Activated B cell treated with CpG ODN at 0.5 μM for 24 hours (primary cell): ENCODE measurements around the gene CNTNAP5. TPM values are rescaled to one million over a fixed set of nuclear protein-coding genes. Genes with fewer than 3 reads are reported as not detected.

ENCODE experiments used
- ATAC-seq: fragments of 200-7000 bp; cut with Tn5 transposase; one replicate; pipeline ENCODE4 v1.10.0; 2021; ENCODE audit warnings: low read depth, mild to moderate bottlenecking, moderate library complexity
- CTCF ChIA-PET: fragments of 350-600 bp; sonication (Branson Sonifier 250); formaldehyde crosslinking; loops from one replicate; lab custom pipeline; 2021; ENCODE audit warnings: antibody characterized with exemption; lab: Charles Lee
- POLR2A ChIA-PET: fragments of 350-600 bp; sonication (Branson Sonifier 250); formaldehyde crosslinking; loops from one replicate; lab custom pipeline; 2021; ENCODE audit warnings: antibody characterized with exemption; lab: Charles Lee
- DNase-seq: peaks from one replicate; pipeline ENCODE4 v3.0.0; 2022
- H3K27ac Mint-ChIP-seq: one replicate; pipeline ENCODE4 v1.8.0; 2020; ENCODE audit warnings: mixed read lengths
- H3K27me3 Mint-ChIP-seq: one replicate; pipeline ENCODE4 v1.8.0; 2021; ENCODE audit warnings: mixed read lengths
- H3K36me3 Mint-ChIP-seq: one replicate; pipeline ENCODE4 v1.8.0; 2021; ENCODE audit warnings: low read depth, mixed read lengths
- H3K4me1 Mint-ChIP-seq: one replicate; pipeline ENCODE4 v1.8.0; 2021; ENCODE audit warnings: mixed read lengths
- H3K4me3 Mint-ChIP-seq: one replicate; pipeline ENCODE4 v1.8.0; 2020; ENCODE audit warnings: mild to moderate bottlenecking, mixed read lengths
- H3K9me3 Mint-ChIP-seq: one replicate; pipeline ENCODE4 v1.8.0; 2020; ENCODE audit warnings: mixed read lengths
- CTCF ChIP-seq: fragments of 200-600 bp; IDR thresholded peaks from one replicate; pipeline ENCODE4 v1.8.0; 2022; ENCODE audit warnings: antibody characterized with exemption, mild to moderate bottlenecking
- intact Hi-C: fragments of 100-400 bp; cut with micrococcal nuclease; formaldehyde crosslinking; loops from one replicate; pipeline ENCODE4 v1.15.1; 2024
- total RNA-seq: library from RNA; stranded (reverse); gene quantifications from 2 replicates; pipeline ENCODE4 v1.2.3, GENCODE V29; 2022

The CNTNAP5 gene
- total RNA-seq, 1 donor from 2014 or later, result not detected

- Mint-ChIP-seq H3K9me3 (peaks cover 2% of the 10 kb centered on the region), H3K27me3 (no peaks in the 10 kb centered on the region), H3K4me1 (no peaks in the 10 kb centered on the region), H3K27ac (no peak overlapping the region), H3K4me3 (no peak overlapping the region), H3K36me3 (no peaks in the 10 kb centered on the region)
- POLR2A ChIA-PET, result no interaction called here
- CTCF ChIA-PET, result no interaction called here
- DNase-seq (no peak), ATAC-seq (no peak)
- no peak for TF ChIP-seq CTCF
- intact Hi-C loops, result no loop called here
These were observed 780.0 kb downstream of the CNTNAP5 start for GRCh38 chr2:124805060-124805459.

DNA sequence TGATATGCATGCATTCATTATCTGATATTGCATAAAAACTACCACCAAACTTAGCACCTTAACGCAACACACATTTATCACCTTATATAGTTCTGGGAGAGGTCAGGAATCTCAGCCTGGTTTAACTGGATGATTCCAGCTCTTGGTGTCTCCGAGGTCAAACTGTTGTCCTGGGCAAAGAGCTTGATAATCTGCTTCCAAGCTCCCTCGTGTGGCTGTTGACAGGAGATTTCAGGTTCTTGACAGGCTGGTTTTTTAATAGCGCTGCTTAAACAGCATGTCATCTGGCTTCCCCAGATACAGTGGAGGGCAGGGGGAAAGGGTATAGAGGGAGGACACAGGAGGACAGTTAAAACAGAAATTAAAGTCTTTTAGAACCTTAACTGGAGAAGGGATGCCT, 785.0 kb downstream of the CNTNAP5 start:
- no peak for DNase-seq
- no peaks in the 10 kb centered on the region for H3K27me3 Mint-ChIP-seq
- intact Hi-C loops, result no loop called here
- TF ChIP-seq CTCF, result no peak
- no peak for ATAC-seq
- H3K36me3 Mint-ChIP-seq, result no peaks in the 10 kb centered on the region
- POLR2A ChIA-PET, result no interaction called here
- H3K4me1 Mint-ChIP-seq, result no peaks in the 10 kb centered on the region
- H3K4me3 Mint-ChIP-seq, result no peak overlapping the region
- H3K9me3 Mint-ChIP-seq, result peaks cover 7% of the 10 kb centered on the region
- H3K27ac Mint-ChIP-seq, result no peak overlapping the region
- CTCF ChIA-PET, result no interaction called here

DNA sequence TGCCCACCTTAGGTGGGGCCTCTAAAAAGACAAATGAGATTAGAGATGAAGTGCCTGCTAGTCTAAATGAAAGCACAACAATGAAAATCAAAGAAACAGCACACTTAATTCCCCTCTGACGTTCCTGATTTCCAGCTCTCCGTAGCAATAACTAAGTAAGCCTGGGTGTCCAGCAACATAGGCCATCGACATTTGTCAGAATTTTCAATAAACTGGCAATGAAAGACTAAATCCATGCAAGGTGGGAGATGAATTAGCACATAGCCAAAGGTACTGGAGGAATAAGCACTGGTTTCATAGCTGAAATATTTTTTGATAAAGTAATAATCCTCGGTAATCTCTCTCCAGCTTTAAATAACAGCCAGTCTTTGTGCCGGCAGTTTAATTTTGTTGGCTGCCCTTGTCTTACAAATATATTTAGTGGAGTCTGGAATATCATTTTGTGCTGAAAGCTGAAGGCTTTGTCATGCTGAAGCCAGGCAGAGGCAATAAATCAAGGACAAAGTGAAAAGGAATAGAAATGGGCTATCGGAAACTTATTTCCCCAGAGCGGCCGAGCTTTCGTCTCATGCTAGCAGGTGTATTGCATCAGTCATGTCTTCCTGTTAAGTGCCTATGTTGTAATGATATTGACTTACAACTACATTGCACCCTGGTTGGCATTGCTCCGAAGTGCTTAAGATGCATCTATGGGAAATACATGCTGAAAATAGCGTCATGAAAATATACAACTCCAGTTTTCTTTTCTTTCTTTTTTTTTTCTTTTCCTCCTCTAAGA, 790.1 kb downstream of the CNTNAP5 start:
- H3K4me1 Mint-ChIP-seq, result no peaks in the 10 kb centered on the region
- H3K4me3 Mint-ChIP-seq, result no peak overlapping the region
- no peaks in the 10 kb centered on the region for H3K27me3 Mint-ChIP-seq
- DNase-seq, result no peak
- peaks cover 12% of the 10 kb centered on the region for H3K9me3 Mint-ChIP-seq
- ATAC-seq, result no peak
- POLR2A ChIA-PET, result no interaction called here
- CTCF ChIA-PET, result no interaction called here
- H3K36me3 Mint-ChIP-seq, result no peaks in the 10 kb centered on the region
- H3K27ac Mint-ChIP-seq, result no peak overlapping the region
- intact Hi-C loops, result no loop called here
- no peak for TF ChIP-seq CTCF

DNA sequence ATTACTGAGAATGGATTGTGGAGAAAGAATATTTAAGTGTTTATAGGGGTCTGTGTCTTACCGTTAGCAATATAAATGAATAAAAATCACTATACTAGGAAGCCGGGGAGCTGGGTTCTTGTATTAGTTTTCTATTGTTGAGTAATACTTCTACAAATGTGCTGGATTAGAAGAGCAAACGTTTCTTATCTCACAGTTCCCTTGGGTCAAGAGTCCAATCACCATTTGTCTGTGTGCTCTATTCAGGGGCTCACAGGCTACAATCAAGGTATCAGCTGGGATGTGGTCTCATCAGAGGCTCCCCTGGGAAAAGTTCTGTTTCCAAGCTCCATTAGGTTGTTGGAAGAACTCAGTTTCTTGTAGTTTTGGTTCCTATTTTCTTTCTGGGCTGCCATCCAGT, 790.9 kb downstream of the CNTNAP5 start:
- Mint-ChIP-seq H3K36me3 (no peaks in the 10 kb centered on the region), H3K4me1 (no peaks in the 10 kb centered on the region), H3K27ac (no peak overlapping the region), H3K4me3 (no peak overlapping the region), H3K9me3 (peaks cover 12% of the 10 kb centered on the region), H3K27me3 (no peaks in the 10 kb centered on the region)
- DNase-seq (no peak), ATAC-seq (no peak)
- POLR2A ChIA-PET, result no interaction called here
- no peak for TF ChIP-seq CTCF
- CTCF ChIA-PET, result no interaction called here
- intact Hi-C loops, result no loop called here

DNA sequence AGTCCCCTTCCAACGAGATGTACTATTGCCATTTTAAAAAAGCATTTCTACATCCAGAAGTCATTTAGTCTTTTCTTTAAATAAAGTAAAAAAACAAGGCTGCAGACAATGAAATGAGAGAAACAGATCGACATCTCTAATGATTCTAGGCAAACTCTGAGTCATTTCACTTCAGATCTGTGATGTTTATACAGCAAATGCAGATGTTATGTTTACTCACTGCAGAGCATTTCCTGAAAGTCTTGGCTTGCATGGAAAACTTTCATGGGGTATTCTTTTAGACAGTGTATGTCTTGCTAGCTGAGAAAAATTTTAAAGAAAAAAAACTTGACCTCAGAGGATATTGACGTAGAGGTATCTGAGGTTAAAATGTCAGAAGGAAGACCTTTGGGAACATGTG, 797.4 kb downstream of the CNTNAP5 start:
- Mint-ChIP-seq H3K27me3 (no peaks in the 10 kb centered on the region), H3K36me3 (no peaks in the 10 kb centered on the region), H3K4me1 (no peaks in the 10 kb centered on the region), H3K27ac (no peak overlapping the region), H3K4me3 (no peak overlapping the region), H3K9me3 (no peaks in the 10 kb centered on the region)
- TF ChIP-seq CTCF, result no peak
- intact Hi-C loops, result no loop called here
- ATAC-seq, result no peak
- CTCF ChIA-PET, result no interaction called here
- POLR2A ChIA-PET, result no interaction called here
- no peak for DNase-seq
